WERI-Rb-1 (cell line): ENCODE measurements around the gene SOX11.

Source experiments
- DNase-seq: peaks from one replicate; pipeline ENCODE4 v3.0.0-alpha.2; 2020
- H3K27ac ChIP-seq: fragments of 250-450 bp; sonication (Bioruptor Pico); 2 replicates; pipeline ENCODE4 v1.5.1; 2020; ENCODE audit warnings: mild to moderate bottlenecking, moderate library complexity
- H3K27me3 ChIP-seq: fragments of 250-450 bp; sonication (Bioruptor Pico); 2 replicates; pipeline ENCODE4 v1.5.1; 2021; ENCODE audit warnings: mild to moderate bottlenecking, low read depth, moderate library complexity; ENCODE audit not compliant: insufficient read depth, severe bottlenecking
- H3K36me3 ChIP-seq: fragments of 250-450 bp; sonication (Bioruptor Pico); 2 replicates; pipeline ENCODE4 v1.5.1; 2020; ENCODE audit warnings: mild to moderate bottlenecking, moderate library complexity
- H3K4me3 ChIP-seq: 2 replicates; pipeline ENCODE4 v1.5.1; 2011; ENCODE audit warnings: low read depth, mild to moderate bottlenecking, control low read depth, low read length
- H3K9me3 ChIP-seq: fragments of 250-450 bp; sonication (Bioruptor Pico); 2 replicates; pipeline ENCODE4 v1.5.1; 2021; ENCODE audit warnings: mild to moderate bottlenecking, moderate library complexity; ENCODE audit not compliant: severe bottlenecking
- CTCF ChIP-seq: IDR thresholded peaks from 2 replicates; pipeline ENCODE4 v1.5.1; 2011; ENCODE audit warnings: low read depth, mild to moderate bottlenecking, control low read depth, inconsistent platforms, low read length

SOX11 gene

GRCh38 chr2:5722236-5722635 lies 30.1 kb downstream of the SOX11 start:
- Histone ChIP-seq H3K27me3 (no peaks in the 10 kb centered on the region), H3K4me3 (no peak overlapping the region), H3K9me3 (peaks cover 4% of the 10 kb centered on the region), H3K36me3 (no peaks in the 10 kb centered on the region), H3K27ac (no peak overlapping the region)
- DNase-seq = no peak
- TF ChIP-seq CTCF = no peak

GRCh38 chr2:5723791-5724735 lies 31.9 kb downstream of the SOX11 start:
- no peak for DNase-seq
- no peak for TF ChIP-seq CTCF
- Histone ChIP-seq H3K4me3 (no peak overlapping the region), H3K36me3 (no peaks in the 10 kb centered on the region), H3K27ac (no peak overlapping the region), H3K9me3 (peaks cover 4% of the 10 kb centered on the region), H3K27me3 (no peaks in the 10 kb centered on the region)

- H3K27me3 ChIP-seq = no peaks in the 10 kb centered on the region
- no peak for DNase-seq
- TF ChIP-seq CTCF = no peak
- H3K9me3 ChIP-seq = peaks cover under 1% of the 10 kb centered on the region
- H3K27ac ChIP-seq = no peak overlapping the region
- no peak overlapping the region for H3K4me3 ChIP-seq
- no peaks in the 10 kb centered on the region for H3K36me3 ChIP-seq
Observed at GRCh38 chr2:5725072-5725471, 32.9 kb downstream of the SOX11 start.

GRCh38 chr2:5725794-5726463 lies 33.7 kb downstream of the SOX11 start:
- no peaks in the 10 kb centered on the region for H3K27me3 ChIP-seq
- H3K27ac ChIP-seq = no peak overlapping the region
- no peaks in the 10 kb centered on the region for H3K9me3 ChIP-seq
- DNase-seq = no peak
- H3K36me3 ChIP-seq = no peaks in the 10 kb centered on the region
- TF ChIP-seq CTCF = no peak
- H3K4me3 ChIP-seq = no peak overlapping the region

GRCh38 chr2:5727235-5727634 lies 35.1 kb downstream of the SOX11 start:
- no peak for DNase-seq
- H3K27me3 ChIP-seq = no peaks in the 10 kb centered on the region
- no peaks in the 10 kb centered on the region for H3K36me3 ChIP-seq
- H3K27ac ChIP-seq = no peak overlapping the region
- no peak for TF ChIP-seq CTCF
- no peak overlapping the region for H3K4me3 ChIP-seq
- H3K9me3 ChIP-seq = no peaks in the 10 kb centered on the region
